ENCODE measurements around the gene CA11. TPM values are rescaled to one million over a fixed set of nuclear protein-coding genes. Genes with fewer than 3 reads are reported as not detected.
A peak's percentile ranks its signal among the peaks of the same experiment; 100 is the strongest.

CA11 gene
- total and polyA plus RNA-seq, 4 donors: 0.88 to 13.0 (median 5.1) TPM

GRCh38 chr19:48618916-48619691 is 26.9 kb downstream of the CA11 start, which contains the start of the genes RPL18 and SPHK2:
Gene RPL18 (minus strand): TSS chr19:48619178. CDS start chr19:48619143, 35 bp downstream.
Gene SPHK2 (plus strand): TSS chr19:48619506. CDS start chr19:48620515, 1,009 bp downstream.
- ATAC-seq (ENCODE audit: insufficient read depth, low FRiP score): peak; percentile 87
- H3K4me1 ChIP-seq (ENCODE audit: control insufficient read depth in 5 of 5, insufficient read depth in 5 of 5, low read length in 5 of 5): peaks cover 5 to 51% (median 19%) of the 10 kb centered on the region in 5 donors
- H3K4me3 ChIP-seq: peak within 1 kb of the TSS; percentile 93
- H3K36me3 ChIP-seq (ENCODE audit: control insufficient read depth in 4 of 4, insufficient read depth in 4 of 4, low read length in 4 of 4): peaks cover 13 to 38% (median 24%) of the 10 kb centered on the region in 4 donors
- peak within 1 kb of the TSS; percentile 86 to 96 for H3K27ac ChIP-seq (ENCODE audit: low read depth in 1 of 2, low read length in 1 of 2)
- H3K9me3 ChIP-seq (ENCODE audit: control insufficient read depth in 4 of 4, insufficient read depth in 3 of 4, low read length in 3 of 4): no peaks in the 10 kb centered on the region
- peak; percentile 100 for DNase-seq
- no peaks in the 10 kb centered on the region for H3K27me3 ChIP-seq (ENCODE audit: control insufficient read depth in 3 of 3, insufficient read depth in 3 of 3, low read length in 2 of 3)
- no peak for TF ChIP-seq CTCF (IDR thresholded peaks at IDR 0.05; ENCODE audit: control extremely low read depth, extremely low read depth)
- 0 to 1% methylated on average over 69 of the region's 69 CpGs for WGBS, 2 donors
- peak within 1 kb of the TSS; percentile 97 to 99 for H3K9ac ChIP-seq (ENCODE audit: insufficient read depth in 1 of 2, low read length in 2 of 2)

- Histone ChIP-seq H3K27me3 (ENCODE audit: control insufficient read depth in 3 of 3, insufficient read depth in 3 of 3, low read length in 2 of 3) (no peaks in the 10 kb centered on the region), H3K9me3 (ENCODE audit: control insufficient read depth in 4 of 4, insufficient read depth in 3 of 4, low read length in 3 of 4) (no peaks in the 10 kb centered on the region), H3K36me3 (ENCODE audit: control insufficient read depth in 4 of 4, insufficient read depth in 4 of 4, low read length in 4 of 4) (peaks cover 13 to 38% (median 24%) of the 10 kb centered on the region in 4 donors), H3K27ac (ENCODE audit: low read depth in 1 of 2, low read length in 1 of 2) (peak overlapping the region; percentile 76 to 86), H3K4me1 (ENCODE audit: control insufficient read depth in 5 of 5, insufficient read depth in 5 of 5, low read length in 5 of 5) (peaks cover 1 to 46% (median 18%) of the 10 kb centered on the region in 5 donors), H3K9ac (ENCODE audit: insufficient read depth in 1 of 2, low read length in 2 of 2) (peak overlapping the region; percentile 97 to 99), H3K4me3 (peak overlapping the region; percentile 93)
- DNase-seq (no peak), ATAC-seq (ENCODE audit: insufficient read depth, low FRiP score) (no peak)
- 1% methylated on average over 18 of the region's 18 CpGs for WGBS, 2 donors
- TF ChIP-seq CTCF (IDR thresholded peaks at IDR 0.05; ENCODE audit: control extremely low read depth, extremely low read depth): no peak
Observed at GRCh38 chr19:48618278-48618915, 27.6 kb downstream of the CA11 start.

GRCh38 chr19:48617146-48617937 is 28.6 kb downstream of the CA11 start:
- DNase-seq: peak in 1 of 3 donors; percentile 64
- WGBS, 2 donors: 61 to 81% methylated on average over 18 of the region's 18 CpGs

More at GRCh38 chr19:48617146-48617937, 28.6 kb downstream of the CA11 start:
- TF ChIP-seq CTCF (IDR thresholded peaks at IDR 0.05; ENCODE audit: control extremely low read depth, extremely low read depth): no peak
- peak overlapping the region; percentile 97 to 99 for H3K9ac ChIP-seq (ENCODE audit: insufficient read depth in 1 of 2, low read length in 2 of 2)
- H3K9me3 ChIP-seq (ENCODE audit: control insufficient read depth in 4 of 4, insufficient read depth in 3 of 4, low read length in 3 of 4): no peaks in the 10 kb centered on the region
- peaks cover 0 to 41% (median 20%) of the 10 kb centered on the region in 5 donors for H3K4me1 ChIP-seq (ENCODE audit: control insufficient read depth in 5 of 5, insufficient read depth in 5 of 5, low read length in 5 of 5)
- H3K4me3 ChIP-seq: peak overlapping the region; percentile 22
- no peaks in the 10 kb centered on the region for H3K27me3 ChIP-seq (ENCODE audit: control insufficient read depth in 3 of 3, insufficient read depth in 3 of 3, low read length in 2 of 3)
- peaks cover 13 to 38% (median 23%) of the 10 kb centered on the region in 4 donors for H3K36me3 ChIP-seq (ENCODE audit: control insufficient read depth in 4 of 4, insufficient read depth in 4 of 4, low read length in 4 of 4)
- ATAC-seq (ENCODE audit: insufficient read depth, low FRiP score): no peak
- H3K27ac ChIP-seq (ENCODE audit: low read depth in 1 of 2, low read length in 1 of 2): peak overlapping the region in 1 of 2 donors; percentile 45
